Astrocyte (in vitro differentiated cells and primary cell): Measurements from ENCODE around the gene PLEKHA8. TPM values are rescaled to one million over a fixed set of nuclear protein-coding genes. Genes with fewer than 3 reads are reported as not detected.

Experiments
- DNase-seq: peaks from one replicate; pipeline ENCODE4 v3.0.0-alpha.2; 2010; ENCODE audit warnings: low read depth
- FAIRE-seq: peaks from 2 replicates; lab custom pipeline; 2011; peaks lifted over from hg19 to GRCh38; lab: Jason Lieb, UNC
- H2AFZ ChIP-seq: 2 replicates; pipeline ENCODE4 v1.6.0; 2012; ENCODE audit warnings: low read depth, low read length, inconsistent platforms
- H3K27ac ChIP-seq: 2 replicates; pipeline ENCODE4 v1.5.1; 2011; ENCODE audit warnings: low read depth, low read length, inconsistent platforms
- H3K27me3 ChIP-seq: 2 replicates; pipeline ENCODE4 v1.6.0; 2011; ENCODE audit warnings: low read length, inconsistent platforms; ENCODE audit not compliant: insufficient read depth
- H3K36me3 ChIP-seq: 2 replicates; pipeline ENCODE4 v1.5.1; 2011; ENCODE audit warnings: low read length, inconsistent platforms; ENCODE audit not compliant: insufficient read depth
- H3K4me1 ChIP-seq: 2 replicates; pipeline ENCODE4 v1.5.1; 2011; ENCODE audit warnings: low read length, inconsistent platforms; ENCODE audit not compliant: insufficient read depth
- H3K4me2 ChIP-seq: 2 replicates; pipeline ENCODE4 v1.6.0; 2012; ENCODE audit warnings: low read length, inconsistent platforms
- H3K4me3 ChIP-seq: 2 replicates; pipeline ENCODE4 v1.5.1; 2011; ENCODE audit warnings: low read depth, mild to moderate bottlenecking, low read length, inconsistent platforms; ENCODE audit not compliant: insufficient read depth
- H3K79me2 ChIP-seq: 2 replicates; pipeline ENCODE4 v1.6.0; 2012; ENCODE audit warnings: mild to moderate bottlenecking, low read length, inconsistent platforms; ENCODE audit not compliant: insufficient read depth
- H3K9ac ChIP-seq: 2 replicates; pipeline ENCODE4 v1.6.0; 2012; ENCODE audit warnings: mild to moderate bottlenecking, low read length, inconsistent platforms
- H3K9me3 ChIP-seq: 2 replicates; pipeline ENCODE4 v1.5.1; 2012; ENCODE audit warnings: low read depth, mild to moderate bottlenecking, low read length, inconsistent platforms; ENCODE audit not compliant: insufficient read depth
- H4K20me1 ChIP-seq: 2 replicates; pipeline ENCODE4 v1.6.0; 2012; ENCODE audit warnings: low read length, inconsistent platforms; ENCODE audit not compliant: insufficient read depth
- H3K27ac Mint-ChIP-seq: one replicate; pipeline ENCODE4 v1.8.0; 2021; ENCODE audit warnings: mild to moderate bottlenecking, mixed read lengths; ENCODE audit not compliant: unreplicated experiment
- H3K27me3 Mint-ChIP-seq: one replicate; pipeline ENCODE4 v1.8.0; 2021; ENCODE audit warnings: low read depth, mixed read lengths; ENCODE audit not compliant: unreplicated experiment
- H3K36me3 Mint-ChIP-seq: one replicate; pipeline ENCODE4 v1.8.0; 2021; ENCODE audit warnings: low read depth, mixed read lengths; ENCODE audit not compliant: unreplicated experiment
- H3K4me1 Mint-ChIP-seq: one replicate; pipeline ENCODE4 v1.8.0; 2021; ENCODE audit warnings: low read depth, mixed read lengths; ENCODE audit not compliant: unreplicated experiment
- H3K4me3 Mint-ChIP-seq: one replicate; pipeline ENCODE4 v1.8.0; 2021; ENCODE audit warnings: mild to moderate bottlenecking, moderate library complexity, mixed read lengths; ENCODE audit not compliant: unreplicated experiment
- H3K9me3 Mint-ChIP-seq: one replicate; pipeline ENCODE4 v1.8.0; 2021; ENCODE audit warnings: mild to moderate bottlenecking, mixed read lengths; ENCODE audit not compliant: unreplicated experiment
- CTCF ChIP-seq: IDR thresholded peaks from 2 replicates; pipeline ENCODE4 v1.5.1; 2011; ENCODE audit warnings: low read depth, mild to moderate bottlenecking, inconsistent platforms, low read length, moderate library complexity; ENCODE audit not compliant: insufficient read depth
- EZH2 ChIP-seq: IDR thresholded peaks from 2 replicates; pipeline ENCODE4 v1.6.1; 2012; ENCODE audit warnings: mild to moderate bottlenecking, low read length, inconsistent platforms; ENCODE audit not compliant: insufficient read depth
- total RNA-seq: library from RNA; stranded (reverse); gene quantifications from 2 replicates; pipeline ENCODE4 v1.2.1, GENCODE V29; 2021

The PLEKHA8 gene
- total RNA-seq, 1 donor from 2014 or later: 34.7 TPM

- no peak overlapping the region for H3K4me3 ChIP-seq
- no peak overlapping the region for H3K9ac ChIP-seq
- H4K20me1 ChIP-seq: peaks cover 29% of the 10 kb centered on the region
- no peak for TF ChIP-seq EZH2
- no peak for TF ChIP-seq CTCF
- no peak overlapping the region for H3K4me2 ChIP-seq
- no peaks in the 10 kb centered on the region for H3K9me3 ChIP-seq
- peaks cover 14% of the 10 kb centered on the region for H3K36me3 ChIP-seq
- no peak for DNase-seq
- no peaks in the 10 kb centered on the region for H3K27me3 ChIP-seq
- H3K27me3 Mint-ChIP-seq: no peaks in the 10 kb centered on the region
- H3K79me2 ChIP-seq: peaks cover 37% of the 10 kb centered on the region
- H3K27ac Mint-ChIP-seq: no peak overlapping the region
- no peak for FAIRE-seq
- no peak overlapping the region for H3K4me3 Mint-ChIP-seq
- peaks cover 8% of the 10 kb centered on the region for H3K4me1 ChIP-seq
- H2AFZ ChIP-seq: no peak overlapping the region
- no peak overlapping the region for H3K27ac ChIP-seq
- H3K36me3 Mint-ChIP-seq: peaks cover 5% of the 10 kb centered on the region
- H3K4me1 Mint-ChIP-seq: peaks cover 15% of the 10 kb centered on the region
- H3K9me3 Mint-ChIP-seq: no peaks in the 10 kb centered on the region
Measured at GRCh38 chr7:30019387-30019786, 8.8 kb upstream of the PLEKHA8 start.

GRCh38 chr7:30019960-30020359 lies 8.3 kb upstream of the PLEKHA8 start:
- peaks cover 15% of the 10 kb centered on the region for H3K4me1 Mint-ChIP-seq
- peaks cover 43% of the 10 kb centered on the region for H3K79me2 ChIP-seq
- no peaks in the 10 kb centered on the region for H3K27me3 ChIP-seq
- H3K36me3 Mint-ChIP-seq: peaks cover 5% of the 10 kb centered on the region
- FAIRE-seq (no peak), DNase-seq (no peak)
- no peak overlapping the region for H3K4me2 ChIP-seq
- peaks cover 11% of the 10 kb centered on the region for H3K36me3 ChIP-seq
- no peaks in the 10 kb centered on the region for H3K27me3 Mint-ChIP-seq
- no peak overlapping the region for H3K9ac ChIP-seq
- H3K27ac ChIP-seq: no peak overlapping the region
- TF ChIP-seq EZH2 (no peak), CTCF (no peak)
- no peak overlapping the region for H3K4me3 Mint-ChIP-seq
- no peak overlapping the region for H2AFZ ChIP-seq
- peaks cover 12% of the 10 kb centered on the region for H3K4me1 ChIP-seq
- H3K4me3 ChIP-seq: no peak overlapping the region
- H3K9me3 ChIP-seq: no peaks in the 10 kb centered on the region
- no peaks in the 10 kb centered on the region for H3K9me3 Mint-ChIP-seq
- peaks cover 35% of the 10 kb centered on the region for H4K20me1 ChIP-seq
- H3K27ac Mint-ChIP-seq: no peak overlapping the region

- H3K36me3 ChIP-seq: peaks cover 11% of the 10 kb centered on the region
- no peak overlapping the region for H3K9ac ChIP-seq
- no peak overlapping the region for H3K4me2 ChIP-seq
- peaks cover 41% of the 10 kb centered on the region for H4K20me1 ChIP-seq
- Mint-ChIP-seq H3K36me3 (peaks cover 5% of the 10 kb centered on the region), H3K4me1 (peaks cover 19% of the 10 kb centered on the region), H3K27me3 (no peaks in the 10 kb centered on the region), H3K27ac (no peak overlapping the region), H3K4me3 (no peak overlapping the region), H3K9me3 (no peaks in the 10 kb centered on the region)
- H2AFZ ChIP-seq: no peak overlapping the region
- H3K9me3 ChIP-seq: no peaks in the 10 kb centered on the region
- no peak overlapping the region for H3K27ac ChIP-seq
- peaks cover 48% of the 10 kb centered on the region for H3K79me2 ChIP-seq
- H3K4me3 ChIP-seq: no peak overlapping the region
- H3K4me1 ChIP-seq: peaks cover 16% of the 10 kb centered on the region
- no peak for TF ChIP-seq CTCF
- TF ChIP-seq EZH2: no peak
- FAIRE-seq (no peak), DNase-seq (no peak)
- no peaks in the 10 kb centered on the region for H3K27me3 ChIP-seq
Measured at GRCh38 chr7:30020535-30020934, 7.7 kb upstream of the PLEKHA8 start.
